ENCODE results near the gene TXNDC8. TPM values are rescaled to one million over a fixed set of nuclear protein-coding genes. Genes with fewer than 3 reads are reported as not detected.

The TXNDC8 gene
- total and polyA plus RNA-seq, 2 of the 13 experiments (the other 11 are each of a cell fraction or from before 2014, with no cell fraction given), result not detected

- TF ChIP-seq HIVEP1 (CRISPR knock-in tag; IDR thresholded peaks at IDR 0.05), result peak; percentile 18; the same call in 1 of the 2 replicates
- peak; percentile 63 for TF ChIP-seq SAP130 (CRISPR knock-in tag; IDR thresholded peaks at IDR 0.05; ENCODE audit: low read depth)
- TF ChIP-seq KLF15 (CRISPR knock-in tag; IDR thresholded peaks at IDR 0.05; ENCODE audit: borderline replicate concordance), result peak; percentile 49; the same call in 1 of the 2 replicates
- no peak for TF ChIP-seq PCBP1 (IDR thresholded peaks at IDR 0.05; ENCODE audit: borderline replicate concordance, low read depth, low read length)
- TF ChIP-seq THAP8 (CRISPR knock-in tag; IDR thresholded peaks at IDR 0.05; ENCODE audit: borderline replicate concordance), result 0 out of 2 replicates have a peak, but pooled peaks have one; percentile 73
- TF ChIP-seq GATA4 (IDR thresholded peaks at IDR 0.05; ENCODE audit: borderline replicate concordance, low read depth), result no peak
- no peak for TF ChIP-seq HMGA1 (CRISPR knock-in tag; conservative IDR thresholded peaks at IDR 0.05)
- no peak for TF ChIP-seq GMEB1 (CRISPR knock-in tag; IDR thresholded peaks at IDR 0.05; ENCODE audit: borderline replicate concordance)
- TF ChIP-seq HNRNPLL (IDR thresholded peaks at IDR 0.05; ENCODE audit: low read depth, low read length, poor library complexity, severe bottlenecking), result peak; percentile 86
- TF ChIP-seq ZNF33B (CRISPR knock-in tag; IDR thresholded peaks at IDR 0.05), result 0 out of 2 replicates have a peak, but pooled peaks have one; percentile 39
- peak; percentile 55; the same call in 1 of the 2 replicates for TF ChIP-seq TBX2 (CRISPR knock-in tag; IDR thresholded peaks at IDR 0.05; ENCODE audit: borderline replicate concordance)
- no peak for TF ChIP-seq ZBTB40 (IDR thresholded peaks at IDR 0.05)
- TF ChIP-seq ZBTB40 (CRISPR knock-in tag; IDR thresholded peaks at IDR 0.05), result peak; percentile 61; the same call in 1 of the 2 replicates
- no peak for TF ChIP-seq ZMYM2 (CRISPR knock-in tag; IDR thresholded peaks at IDR 0.05)
- 0 out of 2 replicates have a peak, but pooled peaks have one; percentile 42 for TF ChIP-seq ZNF589 (CRISPR knock-in tag; conservative IDR thresholded peaks at IDR 0.05)
- TF ChIP-seq ZNF160 (CRISPR knock-in tag; IDR thresholded peaks at IDR 0.05), result 0 out of 2 replicates have a peak, but pooled peaks have one; percentile 19
- peak; percentile 52; the same call in 1 of the 2 replicates for TF ChIP-seq ZNF431 (CRISPR knock-in tag; IDR thresholded peaks at IDR 0.05; ENCODE audit: borderline replicate concordance, low read depth)
Observed at GRCh38 chr9:110255463-110256379, 81.9 kb downstream of the TXNDC8 start (continued).

Measured in HepG2 (cell line).